GM12872 (cell line): ENCODE measurements around the gene GXYLT1.

Source experiments
- CTCF ChIP-seq: IDR thresholded peaks from 3 replicates; pipeline ENCODE4 v1.5.1; 2011; ENCODE audit warnings: low read depth, mild to moderate bottlenecking, low read length, moderate library complexity; ENCODE audit not compliant: insufficient read depth

The GXYLT1 gene

GRCh38 chr12:42163913-42164312 is 19.2 kb upstream of the GXYLT1 start:
- TF ChIP-seq CTCF: no peak

GRCh38 chr12:42162965-42163364 is 18.3 kb upstream of the GXYLT1 start:
- no peak for TF ChIP-seq CTCF

- TF ChIP-seq CTCF: no peak
Observed at GRCh38 chr12:42162193-42162592, 17.5 kb upstream of the GXYLT1 start.

GRCh38 chr12:42161529-42161928 is 16.9 kb upstream of the GXYLT1 start:
- TF ChIP-seq CTCF: no peak

GRCh38 chr12:42156232-42156631 is 11.6 kb upstream of the GXYLT1 start:
- no peak for TF ChIP-seq CTCF

GRCh38 chr12:42145552-42146215 is 1.0 kb upstream of the GXYLT1 start:
- TF ChIP-seq CTCF: no peak

- TF ChIP-seq CTCF: no peak
Observed at GRCh38 chr12:42145197-42145549, 499 bp upstream of the GXYLT1 start.

GRCh38 chr12:42144158-42144407 is 591 bp downstream of the GXYLT1 start:
- no peak for TF ChIP-seq CTCF
